SK-N-SH (cell line): ENCODE data around the gene TMEM132D. TPM values are rescaled to one million over a fixed set of nuclear protein-coding genes. Genes with fewer than 3 reads are reported as not detected.

Source experiments
- CTCF ChIA-PET: fragments of 300-600, 350-600 bp; formaldehyde crosslinking; extraction: SDS; loops from one replicate; lab custom pipeline; 2021; lab: Yijun Ruan, JAX
- POLR2A ChIA-PET: fragments of 350-600 bp; sonication (Branson Sonifier 250); formaldehyde crosslinking; extraction: SDS; loops from one replicate; lab custom pipeline; 2020; ENCODE audit warnings: antibody characterized with exemption, inconsistent platforms; lab: Yijun Ruan, JAX
- DNase-seq: peaks from one replicate; pipeline ENCODE4 v3.0.0; 2012
- H2AFZ ChIP-seq: fragments of 200-600 bp; sonication (generic); 2 replicates; pipeline ENCODE4 v1.8.1; 2016; ENCODE audit warnings: antibody characterized with exemption, mild to moderate bottlenecking, low read depth
- H3F3A ChIP-seq: fragments of 200-600 bp; sonication (generic); replicated peaks from 2 replicates; pipeline ENCODE3; 2016; ENCODE audit warnings: antibody characterized with exemption, mild to moderate bottlenecking; ENCODE audit not compliant: insufficient read depth
- H3K27ac ChIP-seq, 2 experiments: fragments of 200-500 bp in 1 of 2; fragments of 200-600 bp in 1 of 2; sonication (Bioruptor generic) in 1 of 2; sonication (generic), shearing (Covaris generic) in 1 of 2; 2 replicates each; pipeline versions ENCODE4 v1.5.1 to v1.6.1; 2014 to 2016; ENCODE audit warnings: low read depth in 2 of 2, inconsistent platforms in 1 of 2, low read length in 1 of 2, mild to moderate bottlenecking in 1 of 2, mixed read lengths in 1 of 2
- H3K27me3 ChIP-seq: fragments of 200-600 bp; sonication (generic), shearing (Covaris generic); 2 replicates; pipeline ENCODE4 v1.6.1; 2016; ENCODE audit warnings: mixed run types; ENCODE audit not compliant: insufficient read depth
- H3K36me3 ChIP-seq, 2 experiments: fragments of 200-500 bp in 1 of 2; fragments of 200-600 bp in 1 of 2; sonication (Bioruptor generic) in 1 of 2; sonication (generic) in 1 of 2; replicated peaks in 1 of 2; 2 replicates each; pipeline versions ENCODE3 to v1.5.1; 2014 to 2016; ENCODE audit warnings: low read length in 1 of 2, mild to moderate bottlenecking in 1 of 2; ENCODE audit not compliant: insufficient read depth in 2 of 2, control insufficient read depth in 1 of 2
- H3K4me1 ChIP-seq, 2 experiments: fragments of 200-500 bp in 1 of 2; fragments of 200-600 bp in 1 of 2; sonication (Bioruptor generic) in 1 of 2; sonication (generic), shearing (Covaris generic) in 1 of 2; 2 replicates each; pipeline versions ENCODE4 v1.5.1 to v1.6.1; 2014 to 2016; ENCODE audit warnings: low read depth in 1 of 2, low read length in 1 of 2, mixed run types in 1 of 2; ENCODE audit not compliant: insufficient read depth in 2 of 2, control insufficient read depth in 1 of 2
- H3K4me2 ChIP-seq: fragments of 200-600 bp; sonication (generic), shearing (Covaris generic); 2 replicates; pipeline ENCODE4 v1.6.1; 2017; ENCODE audit warnings: mixed run types
- H3K4me3 ChIP-seq, 2 experiments: fragments of 200-500 bp in 1 of 2; fragments of 200-600 bp in 1 of 2; sonication (Bioruptor generic) in 1 of 2; sonication (generic), shearing (Covaris generic) in 1 of 2; 2 replicates each; pipeline versions ENCODE4 v1.5.1 to v1.8.1; 2014 to 2016; ENCODE audit warnings: low read depth in 2 of 2, inconsistent platforms in 1 of 2, low read length in 1 of 2, mild to moderate bottlenecking in 1 of 2, mixed read lengths in 1 of 2, moderate library complexity in 1 of 2
- H3K79me2 ChIP-seq: fragments of 200-600 bp; sonication (generic); 2 replicates; pipeline ENCODE4 v1.8.1; 2017; ENCODE audit warnings: mild to moderate bottlenecking; ENCODE audit not compliant: insufficient read depth
- H3K9ac ChIP-seq: fragments of 200-600 bp; sonication (generic); 2 replicates; pipeline ENCODE4 v1.6.1; 2017; ENCODE audit warnings: mixed run types
- H3K9me2 ChIP-seq: fragments of 200-600 bp; sonication (generic); 2 replicates; pipeline ENCODE4 v1.6.1; 2017; ENCODE audit warnings: mixed run types
- H3K9me3 ChIP-seq: fragments of 200-600 bp; sonication (generic); 2 replicates; pipeline ENCODE4 v1.6.1; 2017; ENCODE audit warnings: mixed run types, mild to moderate bottlenecking, moderate library complexity
- H4K20me1 ChIP-seq: fragments of 200-600 bp; sonication (generic); 2 replicates; pipeline ENCODE4 v1.6.1; 2017; ENCODE audit warnings: mild to moderate bottlenecking, mixed run types; ENCODE audit not compliant: insufficient read depth
- ELF1 ChIP-seq: IDR thresholded peaks from 2 replicates; pipeline ENCODE4 v1.4.0; 2012
- EZH2phosphoT487 ChIP-seq: fragments of 200-600 bp; sonication (generic); IDR thresholded peaks from 2 replicates; pipeline ENCODE4 v1.6.1; 2017; ENCODE audit warnings: low read depth, mixed run types, mild to moderate bottlenecking, antibody characterized with exemption, moderate library complexity, borderline replicate concordance
- FOSL2 ChIP-seq: IDR thresholded peaks from 2 replicates; pipeline ENCODE4 v1.4.0; 2012; ENCODE audit warnings: low read depth, mild to moderate bottlenecking, moderate library complexity, borderline replicate concordance
- IRF3 ChIP-seq: fragments of 150-350 bp; IDR thresholded peaks from 2 replicates; pipeline ENCODE4 v1.6.1; 2016; ENCODE audit warnings: mild to moderate bottlenecking, low read depth, low read length
- MEF2A ChIP-seq: IDR thresholded peaks from 2 replicates; pipeline ENCODE4 v1.4.0; 2012; ENCODE audit warnings: low read depth, borderline replicate concordance
- MXI1 ChIP-seq: IDR thresholded peaks from 2 replicates; pipeline ENCODE4 v1.6.1; 2012; ENCODE audit warnings: mild to moderate bottlenecking, low read depth, low read length, improper control_type of control experiment
- NRF1 ChIP-seq: IDR thresholded peaks from 2 replicates; pipeline ENCODE4 v1.6.1; 2012; ENCODE audit warnings: low read depth, mild to moderate bottlenecking, low read length
- PBX3 ChIP-seq: IDR thresholded peaks from 2 replicates; pipeline ENCODE4; 2012
- RAD21 ChIP-seq: IDR thresholded peaks from 2 replicates; pipeline ENCODE4 v1.6.1; 2012; ENCODE audit warnings: mild to moderate bottlenecking, low read length
- RCOR1 ChIP-seq: fragments of 150-350 bp; IDR thresholded peaks from 2 replicates; pipeline ENCODE4 v1.6.1; 2017; ENCODE audit warnings: antibody characterized with exemption, low read length
- RFX5 ChIP-seq: IDR thresholded peaks from 2 replicates; pipeline ENCODE4 v1.6.1; 2012; ENCODE audit warnings: mild to moderate bottlenecking, improper control_type of control experiment, low read length
- SMC3 ChIP-seq: IDR thresholded peaks from 2 replicates; pipeline ENCODE4 v1.6.1; 2012; ENCODE audit warnings: low read depth, low read length, improper control_type of control experiment
- TEAD4 ChIP-seq: IDR thresholded peaks from 2 replicates; pipeline ENCODE4 v1.4.0; 2012; ENCODE audit warnings: mild to moderate bottlenecking, borderline replicate concordance; ENCODE audit not compliant: insufficient read depth
- USF1 ChIP-seq: IDR thresholded peaks from 2 replicates; pipeline ENCODE4 v1.4.0; 2012; ENCODE audit warnings: low read depth, borderline replicate concordance
- USF2 ChIP-seq: fragments of 150-350 bp; IDR thresholded peaks from 2 replicates; pipeline ENCODE4 v1.6.1; 2017; ENCODE audit warnings: antibody characterized with exemption, low read length, low read depth, borderline replicate concordance
- YY1 ChIP-seq: IDR thresholded peaks from 2 replicates; pipeline ENCODE4 v1.4.0; 2012; ENCODE audit warnings: low read depth, mild to moderate bottlenecking
- ZBTB33 ChIP-seq: IDR thresholded peaks from 2 replicates; pipeline ENCODE4 v1.4.0; 2012; ENCODE audit warnings: low read depth, borderline replicate concordance
- WGBS: methylation state at CpG from one replicate; pipeline ENCODE4 v1.1.6; 2017; ENCODE audit warnings: low lambda C conversion rate; 5-methylcytosine and 5-hydroxymethylcytosine counted together
- polyA plus RNA-seq, 3 experiments: library from polyadenylated mRNA; depleted of rRNA; stranded (reverse); fragments of >200 nt; gene quantifications; 2 replicates each; pipeline ENCODE4 v1.2.3, GENCODE V29; 2012

Gene TMEM132D
- polyA plus RNA-seq, 1 of the 3 experiments (the other 2 are of a cell fraction), result not detected

- H3K9ac ChIP-seq, result no peak overlapping the region
- TF ChIP-seq FOSL2, result no peak
- TF ChIP-seq YY1, result no peak
- H4K20me1 ChIP-seq, result no peaks in the 10 kb centered on the region
- 10% methylated on average over 2 of the region's 2 CpGs for WGBS
- POLR2A ChIA-PET, result no interaction called here
- CTCF ChIA-PET, result no interaction called here
- no peaks in the 10 kb centered on the region for H3K4me1 ChIP-seq
- no peak overlapping the region for H2AFZ ChIP-seq
- H3K36me3 ChIP-seq, result no peaks in the 10 kb centered on the region
- no peak for DNase-seq
- no peak overlapping the region for H3K4me3 ChIP-seq
- H3K27me3 ChIP-seq, result no peaks in the 10 kb centered on the region
- H3K9me2 ChIP-seq, result no peaks in the 10 kb centered on the region
- H3K9me3 ChIP-seq, result no peaks in the 10 kb centered on the region
- H3K4me2 ChIP-seq, result no peak overlapping the region
- no peak overlapping the region for H3K27ac ChIP-seq
- H3F3A ChIP-seq, result no peaks in the 10 kb centered on the region
- H3K79me2 ChIP-seq, result no peaks in the 10 kb centered on the region
Measured at GRCh38 chr12:129563266-129563665, 340.6 kb downstream of the TMEM132D start.

GRCh38 chr12:129561304-129561703, 342.5 kb downstream of the TMEM132D start:
- no peak for TF ChIP-seq EZH2phosphoT487
- TF ChIP-seq FOSL2, result no peak
- no peak for TF ChIP-seq RAD21
- no peak for TF ChIP-seq SMC3
- no peak for TF ChIP-seq IRF3
- no peak for TF ChIP-seq TEAD4
- TF ChIP-seq ZBTB33, result no peak
- no peak for TF ChIP-seq RFX5
- no peak for TF ChIP-seq MXI1
- TF ChIP-seq USF1, result no peak
- TF ChIP-seq USF2, result no peak
- TF ChIP-seq PBX3, result no peak
- TF ChIP-seq RCOR1, result no peak
- TF ChIP-seq NRF1, result no peak
- no peak for TF ChIP-seq ELF1
- no peak for TF ChIP-seq MEF2A
- Histone ChIP-seq H3K9me2 (no peaks in the 10 kb centered on the region), H3K27me3 (no peaks in the 10 kb centered on the region), H3F3A (no peaks in the 10 kb centered on the region), H3K4me1 (no peaks in the 10 kb centered on the region), H3K79me2 (no peaks in the 10 kb centered on the region), H3K4me2 (no peak overlapping the region), H3K36me3 (no peaks in the 10 kb centered on the region), H3K9me3 (no peaks in the 10 kb centered on the region), H4K20me1 (no peaks in the 10 kb centered on the region), H3K27ac (no peak overlapping the region), H3K9ac (no peak overlapping the region), H2AFZ (no peak overlapping the region), H3K4me3 (no peak overlapping the region)
- DNase-seq, result no peak
- POLR2A ChIA-PET, result no interaction called here
- WGBS, result 4% methylated on average over 2 of the region's 2 CpGs
- CTCF ChIA-PET, result interaction anchor here (1.2 kb wide), 1 partner anchor 11 kb away, joined by 3 read pairs; no protein-coding TSS in a partner anchor
